GM12801 (cell line): ENCODE measurements around the gene CARD14.

ENCODE experiments used
- CTCF ChIP-seq: IDR thresholded peaks from one replicate; pipeline ENCODE4 v1.5.1; 2011; ENCODE audit warnings: control low read depth; ENCODE audit not compliant: insufficient read length; ENCODE audit errors: extremely low read depth

The CARD14 gene

GRCh38 chr17:80181431-80181830, 11.6 kb downstream of the CARD14 start:
- TF ChIP-seq CTCF = no peak

GRCh38 chr17:80182118-80182844, 12.5 kb downstream of the CARD14 start:
- TF ChIP-seq CTCF = no peak

GRCh38 chr17:80182845-80183223, 13.0 kb downstream of the CARD14 start:
- TF ChIP-seq CTCF = no peak

- TF ChIP-seq CTCF = no peak
Measured at GRCh38 chr17:80183581-80184422, 14.0 kb downstream of the CARD14 start.

- TF ChIP-seq CTCF = no peak
Measured at GRCh38 chr17:80184423-80184714, 14.5 kb downstream of the CARD14 start.

- no peak for TF ChIP-seq CTCF
Measured at GRCh38 chr17:80185968-80186367, 16.1 kb downstream of the CARD14 start.

GRCh38 chr17:80187090-80187489, 17.3 kb downstream of the CARD14 start:
- TF ChIP-seq CTCF = no peak
